Cardiac muscle cell (in vitro differentiated cells and primary cell): ENCODE measurements around the gene PDE2A. TPM values are rescaled to one million over a fixed set of nuclear protein-coding genes. Genes with fewer than 3 reads are reported as not detected.

Experiments used
- DNase-seq, 2 donors: peaks; one replicate each; pipeline versions ENCODE4 v3.0.0 to v3.0.0-alpha.2; 2010 to 2017; ENCODE audit warnings: low read depth in 1 of 2, low spot score in 1 of 2
- H3K27ac ChIP-seq: fragments of 200-600 bp; sonication (generic); 2 replicates; pipeline ENCODE4 v1.5.1; 2016
- H3K27me3 ChIP-seq: fragments of 200-600 bp; sonication (generic); 2 replicates; pipeline ENCODE4 v1.6.0; 2016; ENCODE audit warnings: control low read depth
- H3K36me3 ChIP-seq: fragments of 200-600 bp; sonication (generic); 2 replicates; pipeline ENCODE4 v1.5.1; 2016; ENCODE audit warnings: control low read depth
- H3K4me1 ChIP-seq: fragments of 200-600 bp; sonication (generic); 2 replicates; pipeline ENCODE4 v1.8.1; 2017; ENCODE audit warnings: low read depth, mild to moderate bottlenecking, mixed run types
- H3K4me3 ChIP-seq: fragments of 200-600 bp; sonication (generic); 2 replicates; pipeline ENCODE4 v1.5.1; 2016; ENCODE audit warnings: mild to moderate bottlenecking
- H3K9me3 ChIP-seq: fragments of 200-600 bp; sonication (generic); 2 replicates; pipeline ENCODE4 v1.5.1; 2017; ENCODE audit warnings: low read depth, mild to moderate bottlenecking, control low read depth
- polyA plus RNA-seq: library from polyadenylated mRNA; unstranded; fragments of >200 nt; fragmentation: Nextera tagmentation; extraction: Ambion mirVana; gene quantifications from 2 replicates; pipeline ENCODE4 v1.2.1, GENCODE V29; 2016
- total RNA-seq: library from RNA; depleted of rRNA; stranded (reverse); fragments of >200 nt; gene quantifications from 2 replicates; pipeline ENCODE4 v1.2.3, GENCODE V29; 2016
- TF ChIP-seq, protein P1 (sequence below): IDR thresholded peaks from 2 replicates; pipeline ENCODE4 v1.5.1; 2012; ENCODE audit warnings: low read depth, mild to moderate bottlenecking, low read length

PDE2A gene
- total and polyA plus RNA-seq, 2 experiments from 2014 or later: 0.92 TPM; not detected in 1

DNA sequence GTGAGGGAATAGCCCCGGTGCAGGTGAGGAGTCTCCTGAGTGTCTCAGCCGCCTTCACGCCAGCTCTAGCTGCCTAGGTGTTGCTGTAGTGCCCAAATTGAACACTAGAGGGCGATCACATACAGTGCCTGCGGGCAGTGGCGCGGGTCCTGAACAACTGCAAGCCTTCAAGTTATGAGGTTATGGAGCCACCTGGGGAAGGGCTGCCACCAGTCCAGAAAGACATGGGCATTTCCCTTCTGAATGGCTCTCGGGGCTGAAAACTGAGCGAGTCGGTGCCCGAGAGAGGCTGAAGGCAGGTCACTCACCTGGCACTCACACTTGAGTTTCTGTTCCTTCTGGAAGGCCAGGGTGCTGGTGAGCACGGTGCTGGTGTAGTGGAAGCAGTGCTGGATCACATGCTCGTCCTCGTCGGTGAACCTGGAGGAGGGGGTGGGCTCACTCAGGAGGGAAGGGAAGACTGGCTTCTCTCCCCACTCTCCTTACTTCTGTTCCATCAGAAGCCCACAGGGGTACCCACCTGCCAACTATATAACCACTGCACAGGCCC, 88.4 kb downstream of the PDE2A start:
- Histone ChIP-seq H3K27ac (no peak overlapping the region), H3K36me3 (no peaks in the 10 kb centered on the region), H3K9me3 (no peaks in the 10 kb centered on the region), H3K4me3 (no peak overlapping the region), H3K4me1 (no peaks in the 10 kb centered on the region), H3K27me3 (peaks cover 84% of the 10 kb centered on the region)
- DNase-seq: peak; percentile 72 to 83
- TF ChIP-seq, protein P1, sequence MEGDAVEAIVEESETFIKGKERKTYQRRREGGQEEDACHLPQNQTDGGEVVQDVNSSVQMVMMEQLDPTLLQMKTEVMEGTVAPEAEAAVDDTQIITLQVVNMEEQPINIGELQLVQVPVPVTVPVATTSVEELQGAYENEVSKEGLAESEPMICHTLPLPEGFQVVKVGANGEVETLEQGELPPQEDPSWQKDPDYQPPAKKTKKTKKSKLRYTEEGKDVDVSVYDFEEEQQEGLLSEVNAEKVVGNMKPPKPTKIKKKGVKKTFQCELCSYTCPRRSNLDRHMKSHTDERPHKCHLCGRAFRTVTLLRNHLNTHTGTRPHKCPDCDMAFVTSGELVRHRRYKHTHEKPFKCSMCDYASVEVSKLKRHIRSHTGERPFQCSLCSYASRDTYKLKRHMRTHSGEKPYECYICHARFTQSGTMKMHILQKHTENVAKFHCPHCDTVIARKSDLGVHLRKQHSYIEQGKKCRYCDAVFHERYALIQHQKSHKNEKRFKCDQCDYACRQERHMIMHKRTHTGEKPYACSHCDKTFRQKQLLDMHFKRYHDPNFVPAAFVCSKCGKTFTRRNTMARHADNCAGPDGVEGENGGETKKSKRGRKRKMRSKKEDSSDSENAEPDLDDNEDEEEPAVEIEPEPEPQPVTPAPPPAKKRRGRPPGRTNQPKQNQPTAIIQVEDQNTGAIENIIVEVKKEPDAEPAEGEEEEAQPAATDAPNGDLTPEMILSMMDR: peak; percentile 80

DNA sequence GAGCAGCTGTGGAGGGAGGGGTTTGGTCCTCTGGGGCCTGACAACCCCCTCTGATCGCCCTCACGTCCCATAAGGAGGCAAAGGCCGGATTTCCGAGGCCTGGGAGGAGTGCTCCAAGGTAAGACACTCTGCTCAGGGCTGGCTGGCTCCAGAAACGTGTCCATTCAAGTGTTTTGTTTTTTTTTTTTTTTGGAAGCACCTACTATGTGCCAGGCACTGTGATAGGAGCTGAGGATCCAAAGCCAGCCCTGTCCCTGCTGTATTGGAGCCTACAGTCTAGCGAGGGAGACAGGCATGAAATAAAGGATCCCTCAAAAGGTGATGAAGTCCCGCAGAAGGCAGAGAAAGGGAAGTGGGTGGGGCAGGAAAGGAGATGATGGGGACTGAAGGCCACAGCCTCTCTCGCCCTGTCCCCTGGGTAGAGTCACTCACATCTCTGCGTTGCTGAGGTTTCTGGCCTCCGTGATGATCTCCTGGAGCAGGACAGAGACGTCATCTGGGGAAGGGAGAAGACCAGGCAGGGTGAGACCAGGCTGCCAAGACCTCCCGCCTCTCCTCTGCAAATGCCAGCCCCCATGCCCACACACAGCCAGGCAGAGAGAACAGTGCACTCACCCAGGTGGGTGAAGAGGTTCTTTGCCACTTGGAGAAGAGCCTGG, 89.2 kb downstream of the PDE2A start:
- Histone ChIP-seq H3K4me3 (no peak overlapping the region), H3K4me1 (no peaks in the 10 kb centered on the region), H3K27ac (no peak overlapping the region), H3K9me3 (no peaks in the 10 kb centered on the region), H3K27me3 (peaks cover 76% of the 10 kb centered on the region), H3K36me3 (no peaks in the 10 kb centered on the region)
- TF ChIP-seq, protein P1: no peak
- DNase-seq: no peak

DNA sequence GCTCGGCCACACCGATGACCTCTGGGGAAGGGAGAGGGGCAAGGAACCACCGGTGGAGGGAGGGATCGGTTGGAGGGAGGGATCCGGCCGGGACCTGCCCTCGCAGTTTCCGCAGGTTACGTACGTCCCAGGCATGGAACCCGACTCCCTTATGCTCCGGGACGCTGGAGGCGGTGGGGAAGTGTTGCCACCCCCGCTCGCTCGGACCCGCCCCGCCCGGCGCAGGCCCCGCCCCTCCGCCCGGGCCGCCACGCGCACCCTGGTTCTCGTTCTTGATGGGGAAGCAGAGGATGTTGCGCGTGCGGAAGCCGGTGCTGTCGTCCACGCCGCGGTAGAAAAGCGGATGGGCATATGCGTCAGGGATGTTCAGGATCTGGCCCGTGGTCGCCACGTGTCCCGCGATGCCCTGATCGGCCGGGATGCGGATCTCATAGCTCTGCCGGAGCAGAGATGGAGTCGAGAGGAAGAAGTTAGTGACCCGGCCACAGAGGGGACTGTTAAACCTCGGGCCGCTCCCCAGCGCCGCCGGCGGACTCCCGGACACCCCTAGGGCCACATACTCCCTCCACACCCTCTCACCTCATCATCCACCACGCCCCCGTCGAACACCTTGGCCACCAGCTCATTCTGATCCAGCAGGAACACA, 89.8 kb downstream of the PDE2A start:
- Histone ChIP-seq H3K36me3 (no peaks in the 10 kb centered on the region), H3K9me3 (no peaks in the 10 kb centered on the region), H3K4me3 (peak overlapping the region; percentile 2), H3K27ac (no peak overlapping the region), H3K4me1 (no peaks in the 10 kb centered on the region), H3K27me3 (peaks cover 71% of the 10 kb centered on the region)
- TF ChIP-seq, protein P1: no peak
- DNase-seq: peak; percentile 9 to 37

DNA sequence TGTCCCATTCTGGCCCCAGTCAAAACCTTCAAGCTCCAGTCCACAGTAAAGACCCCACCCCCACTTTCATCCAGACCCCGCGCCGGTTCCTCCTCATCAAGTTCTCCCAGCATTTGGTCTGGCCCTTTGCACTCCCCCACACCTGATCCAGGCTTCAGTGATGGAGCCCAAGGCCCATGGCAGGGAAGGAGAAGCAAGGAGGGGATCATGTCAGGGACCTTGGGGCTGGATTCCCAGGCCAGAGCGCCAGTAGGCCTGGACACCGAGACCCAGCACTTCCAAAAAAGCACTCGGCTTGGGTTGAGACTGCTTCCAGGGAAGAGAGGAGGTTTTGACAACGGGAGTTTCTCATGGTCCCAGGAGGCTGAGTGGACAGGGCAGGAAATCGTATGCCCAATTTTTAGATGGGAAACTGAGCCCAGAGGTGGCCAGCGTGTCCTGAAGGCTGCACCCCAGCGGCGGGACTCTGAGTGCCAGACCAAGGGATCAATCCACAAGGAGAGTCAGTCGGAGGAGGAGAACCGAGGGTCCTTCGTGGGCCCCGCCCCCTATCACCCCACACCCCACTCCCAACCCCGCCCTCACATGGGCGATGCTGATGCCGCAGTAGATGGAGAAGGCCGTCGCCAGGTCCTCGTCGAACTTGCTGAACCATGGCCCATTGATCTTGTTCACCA, 90.5 kb downstream of the PDE2A start:
- no peaks in the 10 kb centered on the region for H3K9me3 ChIP-seq
- no peak overlapping the region for H3K27ac ChIP-seq
- no peak for DNase-seq
- H3K4me3 ChIP-seq: no peak overlapping the region
- peaks cover 64% of the 10 kb centered on the region for H3K27me3 ChIP-seq
- no peaks in the 10 kb centered on the region for H3K36me3 ChIP-seq
- TF ChIP-seq, protein P1: no peak
- H3K4me1 ChIP-seq: no peaks in the 10 kb centered on the region

DNA sequence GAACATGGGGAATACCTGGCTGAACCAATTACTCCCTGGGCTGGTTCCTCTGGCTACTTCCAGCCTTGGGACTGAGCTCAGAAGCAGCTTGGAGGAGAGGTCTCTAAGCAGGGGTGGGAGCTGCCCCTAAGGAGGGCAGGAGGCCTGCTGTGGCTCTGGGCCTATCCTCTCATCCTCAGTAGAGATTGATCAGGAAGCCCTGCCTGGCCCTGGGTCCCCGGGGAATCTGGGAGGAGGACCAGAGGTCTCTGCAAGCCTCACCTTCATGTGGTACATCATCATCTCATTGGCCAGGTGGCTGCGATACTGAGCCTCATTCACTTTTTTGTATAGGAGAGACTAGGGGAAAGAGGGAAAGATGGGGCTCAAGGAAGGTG, 91.1 kb downstream of the PDE2A start:
- TF ChIP-seq, protein P1: no peak
- Histone ChIP-seq H3K36me3 (no peaks in the 10 kb centered on the region), H3K9me3 (no peaks in the 10 kb centered on the region), H3K27me3 (peaks cover 58% of the 10 kb centered on the region), H3K4me1 (no peaks in the 10 kb centered on the region), H3K4me3 (no peak overlapping the region), H3K27ac (no peak overlapping the region)
- DNase-seq: no peak
